ENCODE measurements around the gene NCKAP5.

NCKAP5 gene

GRCh38 chr2:132875193-132875592, 693.1 kb downstream of the NCKAP5 start:
- H3K36me3 ChIP-seq (ENCODE audit: insufficient read depth, low read length) = no peaks in the 10 kb centered on the region
- no peak overlapping the region for H3K4me3 ChIP-seq (ENCODE audit: low read depth in 1 of 2, low read length in 2 of 2)
- no peak overlapping the region for H3K9ac ChIP-seq (ENCODE audit: low read depth, low read length)
- DNase-seq (no peak), ATAC-seq (ENCODE audit: insufficient read depth, low read depth) (no peak)
- no peak for TF ChIP-seq EZH2 (IDR thresholded peaks at IDR 0.05; ENCODE audit: borderline replicate concordance, low read depth, low read length, severe bottlenecking)
- TF ChIP-seq CTCF (IDR thresholded peaks at IDR 0.05; ENCODE audit: borderline replicate concordance, extremely low read depth, low read length, poor library complexity, severe bottlenecking) = no peak
- no peak overlapping the region for H3K27ac ChIP-seq (ENCODE audit: low read length)
- H3K27me3 ChIP-seq (ENCODE audit: insufficient read depth, low read length, poor library complexity) = no peaks in the 10 kb centered on the region
- H2AFZ ChIP-seq (ENCODE audit: low read depth, low read length) = no peak overlapping the region
- H3K4me2 ChIP-seq (ENCODE audit: insufficient read depth, low read length) = no peak overlapping the region
- no peaks in the 10 kb centered on the region for H4K20me1 ChIP-seq (ENCODE audit: insufficient read depth, low read length)
- H3K79me2 ChIP-seq (ENCODE audit: insufficient read depth, low read length) = no peaks in the 10 kb centered on the region
- no peaks in the 10 kb centered on the region for H3K4me1 ChIP-seq (ENCODE audit: insufficient read depth, low read length)
- H3K9me3 ChIP-seq (ENCODE audit: insufficient read depth, low read length, severe bottlenecking) = no peaks in the 10 kb centered on the region

GRCh38 chr2:132873738-132874137, 694.5 kb downstream of the NCKAP5 start:
- H3K27ac ChIP-seq (ENCODE audit: low read length) = no peak overlapping the region
- no peaks in the 10 kb centered on the region for H3K4me1 ChIP-seq (ENCODE audit: insufficient read depth, low read length)
- no peak for DNase-seq
- H3K4me3 ChIP-seq (ENCODE audit: low read depth in 1 of 2, low read length in 2 of 2) = no peak overlapping the region
- no peaks in the 10 kb centered on the region for H3K9me3 ChIP-seq (ENCODE audit: insufficient read depth, low read length, severe bottlenecking)
- H3K27me3 ChIP-seq (ENCODE audit: insufficient read depth, low read length, poor library complexity) = no peaks in the 10 kb centered on the region
- no peak overlapping the region for H2AFZ ChIP-seq (ENCODE audit: low read depth, low read length)
- H4K20me1 ChIP-seq (ENCODE audit: insufficient read depth, low read length) = no peaks in the 10 kb centered on the region
- no peaks in the 10 kb centered on the region for H3K79me2 ChIP-seq (ENCODE audit: insufficient read depth, low read length)
- TF ChIP-seq EZH2 (IDR thresholded peaks at IDR 0.05; ENCODE audit: borderline replicate concordance, low read depth, low read length, severe bottlenecking) (no peak), CTCF (IDR thresholded peaks at IDR 0.05; ENCODE audit: borderline replicate concordance, extremely low read depth, low read length, poor library complexity, severe bottlenecking) (no peak)
- H3K36me3 ChIP-seq (ENCODE audit: insufficient read depth, low read length) = no peaks in the 10 kb centered on the region
- H3K4me2 ChIP-seq (ENCODE audit: insufficient read depth, low read length) = no peak overlapping the region
- H3K9ac ChIP-seq (ENCODE audit: low read depth, low read length) = no peak overlapping the region
- no peak for ATAC-seq (ENCODE audit: insufficient read depth, low read depth)

DNA sequence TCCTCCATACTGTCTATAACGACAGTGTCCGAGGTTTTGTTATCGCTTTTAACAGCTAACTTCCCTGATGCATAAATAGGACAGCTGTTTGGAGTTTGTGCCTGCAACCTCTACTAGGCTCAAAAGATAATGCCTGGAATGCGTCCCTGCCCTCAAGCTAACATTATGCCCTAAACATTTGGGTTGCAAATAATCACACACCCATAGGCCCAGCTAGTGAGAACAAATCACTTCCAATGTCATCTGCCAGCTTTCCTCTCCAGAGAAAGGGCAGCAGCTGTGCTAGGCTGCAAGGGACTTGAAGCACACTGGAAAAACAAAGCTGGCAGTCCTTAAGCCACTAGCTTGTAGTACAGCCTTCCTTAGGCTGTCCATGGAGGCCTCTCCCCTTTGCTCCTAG, 696.4 kb downstream of the NCKAP5 start:
- Histone ChIP-seq H3K9ac (ENCODE audit: low read depth, low read length) (no peak overlapping the region), H2AFZ (ENCODE audit: low read depth, low read length) (no peak overlapping the region), H3K27me3 (ENCODE audit: insufficient read depth, low read length, poor library complexity) (no peaks in the 10 kb centered on the region), H3K9me3 (ENCODE audit: insufficient read depth, low read length, severe bottlenecking) (no peaks in the 10 kb centered on the region), H3K4me3 (ENCODE audit: low read depth in 1 of 2, low read length in 2 of 2) (no peak overlapping the region), H3K79me2 (ENCODE audit: insufficient read depth, low read length) (no peaks in the 10 kb centered on the region), H3K27ac (ENCODE audit: low read length) (no peak overlapping the region), H3K4me1 (ENCODE audit: insufficient read depth, low read length) (no peaks in the 10 kb centered on the region), H3K36me3 (ENCODE audit: insufficient read depth, low read length) (no peaks in the 10 kb centered on the region), H4K20me1 (ENCODE audit: insufficient read depth, low read length) (no peaks in the 10 kb centered on the region), H3K4me2 (ENCODE audit: insufficient read depth, low read length) (no peak overlapping the region)
- TF ChIP-seq CTCF (IDR thresholded peaks at IDR 0.05; ENCODE audit: borderline replicate concordance, extremely low read depth, low read length, poor library complexity, severe bottlenecking) = no peak
- TF ChIP-seq EZH2 (IDR thresholded peaks at IDR 0.05; ENCODE audit: borderline replicate concordance, low read depth, low read length, severe bottlenecking) = no peak
- DNase-seq (no peak), ATAC-seq (ENCODE audit: insufficient read depth, low read depth) (no peak)

GRCh38 chr2:132863961-132864360, 704.3 kb downstream of the NCKAP5 start:
- TF ChIP-seq CTCF (IDR thresholded peaks at IDR 0.05; ENCODE audit: borderline replicate concordance, extremely low read depth, low read length, poor library complexity, severe bottlenecking) (no peak), EZH2 (IDR thresholded peaks at IDR 0.05; ENCODE audit: borderline replicate concordance, low read depth, low read length, severe bottlenecking) (no peak)
- H2AFZ ChIP-seq (ENCODE audit: low read depth, low read length) = no peak overlapping the region
- H3K9ac ChIP-seq (ENCODE audit: low read depth, low read length) = no peak overlapping the region
- H3K4me3 ChIP-seq (ENCODE audit: low read depth in 1 of 2, low read length in 2 of 2) = no peak overlapping the region
- H3K36me3 ChIP-seq (ENCODE audit: insufficient read depth, low read length) = no peaks in the 10 kb centered on the region
- H3K79me2 ChIP-seq (ENCODE audit: insufficient read depth, low read length) = no peaks in the 10 kb centered on the region
- H3K27ac ChIP-seq (ENCODE audit: low read length) = no peak overlapping the region
- DNase-seq = no peak
- peaks cover 3% of the 10 kb centered on the region for H3K27me3 ChIP-seq (ENCODE audit: insufficient read depth, low read length, poor library complexity)
- ATAC-seq (ENCODE audit: insufficient read depth, low read depth) = no peak
- H3K4me1 ChIP-seq (ENCODE audit: insufficient read depth, low read length) = no peaks in the 10 kb centered on the region
- no peaks in the 10 kb centered on the region for H3K9me3 ChIP-seq (ENCODE audit: insufficient read depth, low read length, severe bottlenecking)
- H4K20me1 ChIP-seq (ENCODE audit: insufficient read depth, low read length) = no peaks in the 10 kb centered on the region
- no peak overlapping the region for H3K4me2 ChIP-seq (ENCODE audit: insufficient read depth, low read length)

Data from DND-41 (cell line).